Retinal pigment epithelial cell (primary cell): Measurements from ENCODE around the gene ZSCAN10.
"Not testable (repeated sequence)": the region's sequence is repeated elsewhere in the genome, so short reads cannot be mapped to it uniquely, and the experiment has no call there.

Experiments used
- DNase-seq: peaks from one replicate; pipeline ENCODE4 v3.0.0-alpha.2; 2010; ENCODE audit warnings: low read depth
- H3K4me3 ChIP-seq: 2 replicates; pipeline ENCODE4 v1.5.1; 2011; ENCODE audit warnings: mild to moderate bottlenecking, low read length, control low read depth, moderate library complexity
- TF ChIP-seq, protein P1 (sequence below): conservative IDR thresholded peaks from 2 replicates; pipeline ENCODE4 v1.5.1; 2011; ENCODE audit warnings: low read depth, low read length, control low read depth, inconsistent platforms

The ZSCAN10 gene

DNA sequence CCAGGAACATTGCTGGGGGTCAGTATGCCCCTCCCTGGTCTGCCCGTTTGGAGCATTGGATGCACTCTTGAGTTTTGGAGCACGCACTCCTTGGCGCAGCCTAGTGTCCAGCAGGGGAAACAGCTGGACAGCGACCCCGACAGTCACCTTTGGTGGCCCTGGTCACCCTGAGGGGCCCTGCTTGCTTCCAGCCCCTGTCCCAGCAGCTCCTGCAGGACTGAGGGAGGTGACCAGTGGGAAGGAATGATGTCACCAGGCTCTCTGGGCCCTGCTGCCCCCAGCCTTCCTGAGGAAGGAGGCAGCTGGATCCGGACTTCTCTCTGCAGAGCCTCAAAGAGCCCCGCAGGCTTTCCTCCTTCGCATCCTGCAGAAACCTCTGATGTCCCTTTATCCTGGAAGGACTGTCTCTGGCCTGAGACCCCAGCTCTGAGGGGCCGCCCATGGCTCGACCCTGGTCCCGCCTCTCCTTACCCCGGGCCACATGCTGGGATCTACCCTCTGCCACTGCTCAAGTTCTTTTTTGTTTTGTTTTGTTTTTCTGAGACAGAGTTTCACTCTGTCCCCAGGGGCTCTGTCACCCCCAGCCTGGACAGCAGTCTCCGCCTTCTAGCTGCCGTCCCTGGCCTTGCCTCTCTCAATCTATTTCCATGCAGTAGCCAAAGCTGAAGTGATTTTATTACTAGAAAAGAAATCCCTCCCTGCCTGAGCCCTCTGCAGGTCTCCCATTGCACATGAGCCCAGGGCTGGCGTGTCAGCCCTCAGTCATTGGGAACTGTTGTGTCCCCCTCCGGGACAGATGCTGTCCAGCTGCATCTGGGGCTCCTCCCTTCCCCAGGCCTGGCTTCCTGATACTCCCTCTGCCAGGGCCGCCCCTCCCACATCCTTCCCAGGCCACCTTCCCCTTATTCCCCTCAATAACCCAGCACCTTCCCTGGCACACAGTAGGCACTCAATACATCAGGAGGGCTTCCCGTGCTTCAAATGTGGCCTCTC, 11.6 kb downstream of the ZSCAN10 start:
- no peak overlapping the region for H3K4me3 ChIP-seq
- DNase-seq: no peak
- TF ChIP-seq, protein P1, sequence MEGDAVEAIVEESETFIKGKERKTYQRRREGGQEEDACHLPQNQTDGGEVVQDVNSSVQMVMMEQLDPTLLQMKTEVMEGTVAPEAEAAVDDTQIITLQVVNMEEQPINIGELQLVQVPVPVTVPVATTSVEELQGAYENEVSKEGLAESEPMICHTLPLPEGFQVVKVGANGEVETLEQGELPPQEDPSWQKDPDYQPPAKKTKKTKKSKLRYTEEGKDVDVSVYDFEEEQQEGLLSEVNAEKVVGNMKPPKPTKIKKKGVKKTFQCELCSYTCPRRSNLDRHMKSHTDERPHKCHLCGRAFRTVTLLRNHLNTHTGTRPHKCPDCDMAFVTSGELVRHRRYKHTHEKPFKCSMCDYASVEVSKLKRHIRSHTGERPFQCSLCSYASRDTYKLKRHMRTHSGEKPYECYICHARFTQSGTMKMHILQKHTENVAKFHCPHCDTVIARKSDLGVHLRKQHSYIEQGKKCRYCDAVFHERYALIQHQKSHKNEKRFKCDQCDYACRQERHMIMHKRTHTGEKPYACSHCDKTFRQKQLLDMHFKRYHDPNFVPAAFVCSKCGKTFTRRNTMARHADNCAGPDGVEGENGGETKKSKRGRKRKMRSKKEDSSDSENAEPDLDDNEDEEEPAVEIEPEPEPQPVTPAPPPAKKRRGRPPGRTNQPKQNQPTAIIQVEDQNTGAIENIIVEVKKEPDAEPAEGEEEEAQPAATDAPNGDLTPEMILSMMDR: peak; percentile 22

DNA sequence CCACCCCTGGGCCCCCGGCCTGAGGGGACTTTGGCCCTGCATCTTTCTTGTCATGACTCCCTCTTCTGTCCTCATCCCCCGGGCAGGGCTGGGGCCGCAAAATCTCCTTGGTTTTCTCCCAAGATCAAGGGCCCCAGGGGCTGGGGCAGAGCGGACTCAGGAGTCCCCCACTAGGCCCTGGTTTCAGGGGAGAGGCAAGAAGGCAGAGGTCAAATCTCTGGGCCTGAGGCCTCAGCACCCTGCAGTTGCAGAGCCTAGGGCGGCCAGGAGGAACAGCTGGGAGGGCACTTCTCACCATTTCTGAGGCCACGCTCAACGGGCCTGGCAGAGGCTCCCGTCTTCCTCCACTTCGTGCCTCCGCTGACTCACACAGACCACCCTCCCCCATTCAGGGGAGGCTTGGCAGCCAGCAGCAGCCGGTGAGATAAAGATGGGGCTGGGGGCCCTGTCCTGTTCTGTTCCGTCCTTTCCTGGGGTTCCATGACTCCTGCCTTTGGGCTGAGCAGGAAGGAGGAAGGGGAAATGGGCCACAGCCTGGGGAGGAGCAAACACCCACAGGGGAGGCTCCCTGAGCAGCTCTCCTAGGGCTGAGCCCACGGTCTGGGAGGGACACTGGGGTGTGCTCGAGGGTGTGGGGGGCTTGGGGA, 12.4 kb downstream of the ZSCAN10 start:
- no peak overlapping the region for H3K4me3 ChIP-seq
- DNase-seq: no peak
- TF ChIP-seq, protein P1: no peak

DNA sequence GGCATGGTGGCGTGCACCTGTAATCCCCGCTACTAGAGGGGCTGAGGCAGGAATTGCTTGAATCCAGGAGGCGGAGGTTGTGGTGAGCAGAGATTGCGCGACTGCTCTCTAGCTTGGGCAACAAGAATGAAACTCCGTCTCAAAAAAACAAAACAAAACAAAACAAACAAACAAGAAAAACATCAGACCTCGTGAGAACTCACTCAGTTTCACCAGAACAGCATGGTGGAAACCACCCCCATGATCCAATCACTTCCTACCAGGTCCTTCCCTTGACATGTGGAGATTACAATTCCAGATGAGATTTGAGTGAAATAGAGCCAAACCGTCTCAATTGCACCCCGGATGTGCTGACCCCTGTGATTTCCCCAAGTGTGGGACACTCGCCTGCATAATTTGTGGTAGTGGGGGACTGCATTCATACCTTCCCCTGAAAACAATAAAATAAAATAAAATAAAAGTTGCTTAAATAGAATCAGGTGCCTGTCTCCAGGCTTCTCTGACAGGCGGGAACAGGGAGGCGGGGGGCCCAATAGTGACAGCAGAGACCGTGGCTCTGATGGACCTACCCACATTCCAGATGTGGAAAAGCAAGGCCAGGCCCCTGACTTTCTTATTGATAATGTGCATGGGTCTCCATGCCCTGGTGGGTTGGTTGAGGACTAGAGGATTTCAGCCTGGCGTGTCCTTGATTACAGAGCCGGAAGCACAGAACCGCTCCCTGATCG, 13.1 kb downstream of the ZSCAN10 start:
- no peak for DNase-seq
- TF ChIP-seq, protein P1: no peak
- no peak overlapping the region for H3K4me3 ChIP-seq

DNA sequence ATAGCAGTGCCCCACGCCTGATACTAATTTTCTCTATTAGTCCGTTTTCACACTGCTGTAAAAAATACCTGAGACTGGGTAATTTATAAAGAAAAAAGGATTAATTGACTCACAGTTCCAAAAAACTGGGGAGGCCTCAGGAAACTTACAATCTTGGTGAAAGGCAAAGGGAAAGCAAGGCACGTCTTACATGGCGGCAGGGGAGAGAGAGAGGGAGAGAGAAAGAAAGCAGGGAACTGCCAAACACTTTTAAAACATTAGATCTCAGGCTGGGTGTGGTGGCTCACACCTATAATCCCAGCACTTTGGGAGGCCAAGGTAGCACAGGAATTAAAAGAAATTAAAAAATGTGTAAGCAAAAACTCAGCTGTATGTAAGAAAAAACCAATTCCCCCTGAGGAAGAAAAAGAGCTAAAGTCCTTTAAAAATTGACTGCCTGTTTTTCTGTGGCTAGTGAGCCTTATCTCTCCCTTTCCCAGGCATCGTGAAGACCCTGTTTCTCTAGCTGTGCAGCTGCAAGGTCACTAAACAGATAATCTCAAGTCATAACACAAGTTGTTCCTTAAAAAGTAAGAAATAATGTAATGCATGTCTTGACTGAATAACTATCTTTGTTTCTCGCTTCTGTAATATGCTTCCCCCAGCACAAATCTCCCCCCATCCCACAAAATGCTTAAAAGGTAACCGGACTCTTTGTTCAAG, 14.0 kb downstream of the ZSCAN10 start:
- DNase-seq: no peak
- H3K4me3 ChIP-seq: no peak overlapping the region
- TF ChIP-seq, protein P1: no peak

DNA sequence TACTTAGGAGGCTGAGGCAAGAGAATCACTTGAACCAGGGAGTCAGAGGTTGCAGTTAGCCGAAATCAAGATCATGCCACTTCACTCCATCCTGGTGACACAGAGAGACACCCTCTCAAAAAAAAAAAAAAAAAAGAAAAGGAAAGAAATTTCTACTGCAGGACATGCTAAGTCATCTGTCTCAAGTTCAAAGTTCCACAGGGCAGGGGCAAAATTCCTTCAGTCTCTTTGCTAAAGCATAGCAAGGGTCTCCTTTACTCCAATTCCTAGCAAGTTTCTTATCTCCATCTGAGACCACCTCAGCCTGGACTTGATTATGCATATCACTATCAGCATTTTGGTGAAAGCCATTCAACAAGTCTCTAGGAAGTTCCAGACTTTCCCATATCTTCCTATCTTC, 14.6 kb downstream of the ZSCAN10 start:
- no peak overlapping the region for H3K4me3 ChIP-seq
- no peak for DNase-seq
- TF ChIP-seq, protein P1: no peak

DNA sequence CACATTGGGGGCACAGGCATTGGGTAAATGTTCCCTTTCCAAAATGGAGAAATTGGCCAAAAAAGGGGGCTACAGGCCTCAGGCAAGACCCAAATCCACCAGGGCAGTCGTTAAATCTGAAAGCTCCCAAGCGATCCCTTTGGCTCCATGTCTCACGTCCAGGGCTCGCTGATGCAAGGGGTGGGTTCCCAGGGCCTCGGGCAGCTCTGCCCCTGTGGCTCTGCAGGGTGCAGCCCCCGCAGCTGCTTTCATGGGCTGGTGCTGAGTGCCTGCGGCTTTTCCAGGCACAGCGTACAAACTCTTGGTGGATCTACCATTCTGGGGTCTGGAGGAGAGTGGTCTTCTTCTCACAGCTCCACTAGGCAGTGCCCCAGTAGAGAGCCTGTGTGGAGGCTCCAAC, 15.7 kb downstream of the ZSCAN10 start:
- not testable (repeated sequence) for H3K4me3 ChIP-seq, DNase-seq

DNA sequence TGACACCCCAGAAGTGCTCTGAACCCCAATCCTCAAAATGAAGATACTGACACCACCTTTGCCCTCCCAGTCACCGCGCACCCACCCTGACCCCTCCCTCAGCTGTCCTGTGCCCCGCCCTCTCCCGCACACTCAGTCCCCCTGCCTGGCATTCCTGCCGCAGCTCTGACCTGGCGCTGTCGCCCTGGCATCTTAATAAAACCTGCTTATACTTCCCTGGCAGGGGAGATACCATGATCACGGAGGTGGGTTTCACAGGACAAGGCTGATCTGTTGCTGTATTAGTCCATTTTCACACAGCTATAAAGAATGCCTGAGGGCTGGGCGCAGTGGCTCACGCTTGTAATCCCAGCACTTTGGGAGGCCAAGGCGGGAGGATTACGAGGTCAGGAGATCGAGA, 17.1 kb downstream of the ZSCAN10 start:
- not testable (repeated sequence) for DNase-seq, H3K4me3 ChIP-seq
